Loucy (cell line): ENCODE data around the gene ZYX.
A peak's percentile ranks its signal among the peaks of the same experiment; 100 is the strongest.

Experiments
- H2AFZ ChIP-seq: fragments of 200-600 bp; sonication (generic); 2 replicates; pipeline ENCODE4 v1.6.0; 2016; ENCODE audit warnings: antibody characterized with exemption, mild to moderate bottlenecking, low read length, moderate library complexity
- H3F3A ChIP-seq: fragments of 200-600 bp; 2 replicates; pipeline ENCODE4 v1.6.0; 2016; ENCODE audit warnings: antibody characterized with exemption, low read depth, mild to moderate bottlenecking
- H3K27me3 ChIP-seq: fragments of 200-600 bp; sonication (generic); 2 replicates; pipeline ENCODE4 v1.6.1; 2014; ENCODE audit warnings: low read length, mild to moderate bottlenecking; ENCODE audit not compliant: insufficient read depth, poor library complexity, severe bottlenecking
- H3K36me3 ChIP-seq: fragments of 200-600 bp; sonication (generic); 2 replicates; pipeline ENCODE4 v1.6.1; 2016; ENCODE audit warnings: low read length; ENCODE audit not compliant: insufficient read depth
- H3K4me1 ChIP-seq: fragments of 200-600 bp; sonication (generic); 2 replicates; pipeline ENCODE4 v1.5.1; 2014; ENCODE audit warnings: low read length, mild to moderate bottlenecking; ENCODE audit not compliant: insufficient read depth, poor library complexity, severe bottlenecking
- H3K4me2 ChIP-seq: fragments of 200-600 bp; sonication (generic); 2 replicates; pipeline ENCODE4 v1.6.0; 2014; ENCODE audit warnings: antibody characterized with exemption, low read length, low read depth, mild to moderate bottlenecking; ENCODE audit not compliant: poor library complexity, severe bottlenecking
- H3K4me3 ChIP-seq: fragments of 200-600 bp; sonication (generic); 2 replicates; pipeline ENCODE4 v1.5.1; 2014; ENCODE audit warnings: low read length, mild to moderate bottlenecking, mixed read lengths; ENCODE audit not compliant: poor library complexity, severe bottlenecking
- H3K79me2 ChIP-seq: fragments of 200-600 bp; sonication (generic); 2 replicates; pipeline ENCODE4 v1.6.1; 2014; ENCODE audit warnings: low read length; ENCODE audit not compliant: insufficient read depth
- H3K9ac ChIP-seq: fragments of 200-600 bp; sonication (generic); 2 replicates; pipeline ENCODE4 v1.6.0; 2014; ENCODE audit warnings: mild to moderate bottlenecking, low read depth, low read length, moderate library complexity; ENCODE audit not compliant: poor library complexity, severe bottlenecking
- H3K9me2 ChIP-seq: fragments of 200-600 bp; sonication (generic); replicated peaks from 2 replicates; pipeline ENCODE4 v1.6.1; 2016; ENCODE audit warnings: low read depth, low read length, mixed read lengths
- H3K9me3 ChIP-seq: fragments of 200-600 bp; sonication (generic); 2 replicates; pipeline ENCODE4 v1.6.1; 2014; ENCODE audit warnings: mild to moderate bottlenecking, antibody characterized with exemption, low read length, low read depth; ENCODE audit not compliant: insufficient read depth
- H4K20me1 ChIP-seq: fragments of 200-600 bp; sonication (generic); 2 replicates; pipeline ENCODE4 v1.6.0; 2014; ENCODE audit warnings: antibody characterized with exemption, low read length, mild to moderate bottlenecking; ENCODE audit not compliant: insufficient read depth, poor library complexity, severe bottlenecking
- CTCF ChIP-seq: fragments of 200-600 bp; sonication (generic); conservative IDR thresholded peaks from 2 replicates; pipeline ENCODE4 v1.5.1; 2014; ENCODE audit warnings: mild to moderate bottlenecking, antibody characterized with exemption, low read length
- EZH2phosphoT487 ChIP-seq: fragments of 200-600 bp; IDR thresholded peaks from 2 replicates; pipeline ENCODE4 v1.6.1; 2018; ENCODE audit warnings: antibody characterized with exemption, mild to moderate bottlenecking, moderate library complexity, borderline replicate concordance

Gene ZYX

GRCh38 chr7:143437578-143437977 lies 56.4 kb downstream of the ZYX start:
- Histone ChIP-seq H3K9ac (no peak overlapping the region), H2AFZ (peak overlapping the region; percentile 25; the same call in 1 of the 2 replicates), H3K9me2 (no peaks in the 10 kb centered on the region), H3K9me3 (no peaks in the 10 kb centered on the region), H3K36me3 (no peaks in the 10 kb centered on the region), H3K4me2 (peak overlapping the region; percentile 6), H4K20me1 (no peaks in the 10 kb centered on the region), H3K27me3 (no peaks in the 10 kb centered on the region), H3K79me2 (no peaks in the 10 kb centered on the region), H3K4me3 (no peak overlapping the region), H3K4me1 (peaks cover 11% of the 10 kb centered on the region), H3F3A (no peaks in the 10 kb centered on the region)
- no peak for TF ChIP-seq CTCF
- TF ChIP-seq EZH2phosphoT487 = no peak

DNA sequence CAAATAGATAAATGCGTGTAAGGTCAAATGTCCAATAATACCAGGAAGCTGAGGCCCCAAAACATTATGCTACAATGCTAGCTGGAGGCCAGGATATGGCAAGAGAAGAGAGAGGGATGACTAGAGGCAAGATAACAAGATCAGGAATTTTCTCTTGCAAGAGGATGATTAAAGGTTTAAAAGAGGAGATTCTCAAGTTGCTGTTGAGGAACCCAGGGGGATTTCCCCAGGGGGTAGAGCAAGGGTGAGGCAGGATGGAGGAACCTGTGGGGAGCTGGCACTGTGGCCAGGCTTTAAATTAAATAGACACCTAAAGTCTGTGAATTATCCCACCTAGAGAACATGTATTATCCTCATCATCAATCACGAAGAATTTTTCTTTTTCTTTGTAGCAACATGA lies 58.7 kb downstream of the ZYX start:
- H3K9me3 ChIP-seq = no peaks in the 10 kb centered on the region
- TF ChIP-seq EZH2phosphoT487 (no peak), CTCF (no peak)
- no peaks in the 10 kb centered on the region for H4K20me1 ChIP-seq
- H3K4me3 ChIP-seq = no peak overlapping the region
- no peaks in the 10 kb centered on the region for H3K79me2 ChIP-seq
- H3K9ac ChIP-seq = no peak overlapping the region
- H3K4me1 ChIP-seq = peaks cover 11% of the 10 kb centered on the region
- H2AFZ ChIP-seq = no peak overlapping the region
- no peak overlapping the region for H3K4me2 ChIP-seq
- no peaks in the 10 kb centered on the region for H3K27me3 ChIP-seq
- no peaks in the 10 kb centered on the region for H3F3A ChIP-seq
- H3K36me3 ChIP-seq = no peaks in the 10 kb centered on the region
- H3K9me2 ChIP-seq = no peaks in the 10 kb centered on the region
